Measurements from ENCODE around the gene SPATS2L. TPM values are rescaled to one million over a fixed set of nuclear protein-coding genes. Genes with fewer than 3 reads are reported as not detected.

SPATS2L gene
- 144 and 174 TPM in 2 replicates for total RNA-seq (2014; rRNA removed)
- Bru-seq, nascent RNA: percentile 97 among the genes with signal in this experiment
- BruChase-seq, experiment 1, labeled RNA remaining after a 6-hour chase: percentile 84 among the genes with signal in this experiment
- BruChase-seq, experiment 2, labeled RNA remaining after a 2-hour chase: percentile 87 among the genes with signal in this experiment
- long read RNA-seq, full-length matches to known transcripts: 131 of 670 reads
- long read RNA-seq, partial matches to known transcripts: 241 of 670 reads
- long read RNA-seq, other reads (novel, unspliced or antisense): 298 of 670 reads

GRCh38 chr2:200306196-200306930 is at the start of gene SPATS2L:
TSS of gene SPATS2L (plus strand) at chr2:200306693. CDS start at chr2:200389245, 82,552 bp downstream.
- H3K79me2 ChIP-seq (ENCODE audit: low read length): peaks cover 74% of the 10 kb centered on the region
- peak; percentile 62 for ATAC-seq
- no peaks in the 10 kb centered on the region for H3K9me2 ChIP-seq (replicated peaks; ENCODE audit: low read length)
- no peak for TF ChIP-seq CTCF (conservative IDR thresholded peaks at IDR 0.05; ENCODE audit: low read depth, low read length)
- TF ChIP-seq EZH2phosphoT487 (IDR thresholded peaks at IDR 0.05; ENCODE audit: borderline replicate concordance, low read length): no peak
- no peak for TF ChIP-seq EZH2 (IDR thresholded peaks at IDR 0.05; ENCODE audit: low read length, unreplicated experiment)
- ChIA-PET CTCF (interaction anchor here (0.6 to 1.3 kb wide), 2 partner anchors 321 to 334 kb away, joined by 4 to 5 read pairs; no protein-coding TSS in a partner anchor), POLR2A (ENCODE audit: unreplicated experiment) (interaction anchor here (0.5 to 0.7 kb wide), 6 partner anchors 47 to 331 kb away, joined by 3 to 5 read pairs (median 4); no protein-coding TSS in a partner anchor)
- no peaks in the 10 kb centered on the region for H3K36me3 ChIP-seq (ENCODE audit: low read depth, low read length)
- intact Hi-C loops (cut with micrococcal nuclease): loop anchor here (1.0 to 5.0 kb wide), 4 partner anchors 14 to 326 kb away; no protein-coding TSS in a partner anchor
- peaks cover 67% of the 10 kb centered on the region for H3K4me1 ChIP-seq (ENCODE audit: insufficient read depth, low read length)
- H3K9me3 ChIP-seq (ENCODE audit: low read length): no peaks in the 10 kb centered on the region
- DNase-seq: peak; percentile 84
- BruUV-seq (replicated peaks): no TSS peak
- no peaks in the 10 kb centered on the region for H3K27me3 ChIP-seq (ENCODE audit: low read length)
- H3K27ac ChIP-seq (ENCODE audit: low read length): peak within 1 kb of the TSS; percentile 79
- peak within 1 kb of the TSS; percentile 89 for H3K4me2 ChIP-seq (ENCODE audit: low read length)
- H3K4me3 ChIP-seq (ENCODE audit: low read length): peak within 1 kb of the TSS; percentile 85
- H2AFZ ChIP-seq (ENCODE audit: low read length): peak within 1 kb of the TSS; percentile 83
- H4K20me1 ChIP-seq (ENCODE audit: low read length): peaks cover 37% of the 10 kb centered on the region
- H3F3A ChIP-seq (ENCODE audit: low read length, unreplicated experiment): peaks cover 17% of the 10 kb centered on the region
- peak within 1 kb of the TSS; percentile 82 for H3K9ac ChIP-seq (ENCODE audit: low read length)

GRCh38 chr2:200257570-200257969 is 48.9 kb upstream of the SPATS2L start:
- POLR2A ChIA-PET (ENCODE audit: unreplicated experiment): no interaction called here
- Histone ChIP-seq H4K20me1 (ENCODE audit: low read length) (no peaks in the 10 kb centered on the region), H3K4me3 (ENCODE audit: low read length) (no peak overlapping the region), H2AFZ (ENCODE audit: low read length) (no peak overlapping the region), H3K27ac (ENCODE audit: low read length) (peak overlapping the region; percentile 94; the same call in 1 of the 2 replicates), H3K9ac (ENCODE audit: low read length) (no peak overlapping the region), H3K9me3 (ENCODE audit: low read length) (no peaks in the 10 kb centered on the region), H3K4me2 (ENCODE audit: low read length) (peak overlapping the region; percentile 83; the same call in 1 of the 2 replicates), H3K36me3 (ENCODE audit: low read depth, low read length) (no peaks in the 10 kb centered on the region), H3K79me2 (ENCODE audit: low read length) (no peaks in the 10 kb centered on the region), H3K9me2 (replicated peaks; ENCODE audit: low read length) (no peaks in the 10 kb centered on the region), H3F3A (ENCODE audit: low read length, unreplicated experiment) (peaks cover 10% of the 10 kb centered on the region), H3K27me3 (ENCODE audit: low read length) (no peaks in the 10 kb centered on the region), H3K4me1 (ENCODE audit: insufficient read depth, low read length) (peaks cover 37% of the 10 kb centered on the region)
- no peak for DNase-seq
- CTCF ChIA-PET: no interaction called here
- no peak for ATAC-seq
- no TSS peak for BruUV-seq (replicated peaks)
- intact Hi-C loops (cut with micrococcal nuclease): no loop called here
- TF ChIP-seq CTCF (conservative IDR thresholded peaks at IDR 0.05; ENCODE audit: low read depth, low read length): no peak
- TF ChIP-seq EZH2phosphoT487 (IDR thresholded peaks at IDR 0.05; ENCODE audit: borderline replicate concordance, low read length): no peak
- no peak for TF ChIP-seq EZH2 (IDR thresholded peaks at IDR 0.05; ENCODE audit: low read length, unreplicated experiment)
